Breast epithelium (tissue), 3 donors: ENCODE results near the gene QSOX2.

Source experiments
- POLR2A ChIP-seq: fragments of 450-650 bp; IDR thresholded peaks from one replicate; pipeline ENCODE4 v1.6.1; 2016; ENCODE audit warnings: antibody characterized with exemption, mild to moderate bottlenecking, moderate library complexity
- POLR2AphosphoS5 ChIP-seq, 3 donors: sonication (generic); formaldehyde crosslinking; IDR thresholded peaks; one replicate each; pipeline ENCODE4 v1.6.1; 2017; ENCODE audit warnings: antibody characterized with exemption in 3 of 3
- TF ChIP-seq, protein P1 (sequence below), 3 donors: fragments of 450-650 bp; IDR thresholded peaks; one replicate each; pipeline ENCODE4 v1.5.1; 2016 to 2017; ENCODE audit warnings: antibody characterized with exemption in 3 of 3, mild to moderate bottlenecking in 3 of 3, moderate library complexity in 3 of 3

DNA sequence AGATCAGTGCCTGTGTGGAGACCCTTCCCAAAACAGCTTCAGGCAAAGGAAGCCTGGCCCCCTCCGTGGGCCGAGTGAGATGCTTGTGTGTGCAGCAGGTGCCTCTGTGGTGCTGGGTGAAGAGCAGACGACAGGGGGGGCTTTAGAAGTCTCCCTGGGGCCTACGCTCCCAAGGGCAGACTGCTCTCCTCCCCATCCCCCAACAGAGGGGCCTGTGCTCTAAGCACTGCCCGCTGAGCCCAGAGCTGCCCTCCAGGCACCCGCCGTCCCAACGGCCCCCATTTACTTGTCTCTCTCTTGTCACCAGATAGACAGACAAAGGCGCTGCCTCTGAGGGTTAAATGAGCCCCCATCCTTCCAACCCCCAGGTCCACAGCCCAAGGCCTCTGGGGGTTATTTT is 38.0 kb downstream of the QSOX2 start:
- TF ChIP-seq POLR2A: no peak
- no peak for TF ChIP-seq POLR2AphosphoS5 (IDR thresholded peaks at IDR 0.05)
- TF ChIP-seq, protein P1, sequence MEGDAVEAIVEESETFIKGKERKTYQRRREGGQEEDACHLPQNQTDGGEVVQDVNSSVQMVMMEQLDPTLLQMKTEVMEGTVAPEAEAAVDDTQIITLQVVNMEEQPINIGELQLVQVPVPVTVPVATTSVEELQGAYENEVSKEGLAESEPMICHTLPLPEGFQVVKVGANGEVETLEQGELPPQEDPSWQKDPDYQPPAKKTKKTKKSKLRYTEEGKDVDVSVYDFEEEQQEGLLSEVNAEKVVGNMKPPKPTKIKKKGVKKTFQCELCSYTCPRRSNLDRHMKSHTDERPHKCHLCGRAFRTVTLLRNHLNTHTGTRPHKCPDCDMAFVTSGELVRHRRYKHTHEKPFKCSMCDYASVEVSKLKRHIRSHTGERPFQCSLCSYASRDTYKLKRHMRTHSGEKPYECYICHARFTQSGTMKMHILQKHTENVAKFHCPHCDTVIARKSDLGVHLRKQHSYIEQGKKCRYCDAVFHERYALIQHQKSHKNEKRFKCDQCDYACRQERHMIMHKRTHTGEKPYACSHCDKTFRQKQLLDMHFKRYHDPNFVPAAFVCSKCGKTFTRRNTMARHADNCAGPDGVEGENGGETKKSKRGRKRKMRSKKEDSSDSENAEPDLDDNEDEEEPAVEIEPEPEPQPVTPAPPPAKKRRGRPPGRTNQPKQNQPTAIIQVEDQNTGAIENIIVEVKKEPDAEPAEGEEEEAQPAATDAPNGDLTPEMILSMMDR (IDR thresholded peaks at IDR 0.05): no peak
